NCI-H226 (cell line): Measurements from ENCODE around the gene PEX14.

ENCODE experiments used
- DNase-seq: peaks from one replicate; pipeline ENCODE4 v3.0.0-alpha.2; 2015

The PEX14 gene

GRCh38 chr1:10549904-10550664 is 75.3 kb downstream of the PEX14 start:
- no peak for DNase-seq

- no peak for DNase-seq
These were observed 78.4 kb downstream of the PEX14 start for GRCh38 chr1:10553118-10553517.

GRCh38 chr1:10555635-10556429 is 81.1 kb downstream of the PEX14 start:
- no peak for DNase-seq

GRCh38 chr1:10556430-10557005 is 81.8 kb downstream of the PEX14 start:
- no peak for DNase-seq

- DNase-seq, result no peak
These were observed 83.0 kb downstream of the PEX14 start for GRCh38 chr1:10557714-10558113.

GRCh38 chr1:10559386-10559785 is 84.6 kb downstream of the PEX14 start:
- DNase-seq, result no peak

- peak; percentile 45 for DNase-seq
These were observed 86.7 kb downstream of the PEX14 start for GRCh38 chr1:10561497-10561896.

- peak; percentile 43 for DNase-seq
These were observed 87.2 kb downstream of the PEX14 start for GRCh38 chr1:10561955-10562354.

GRCh38 chr1:10564063-10564462 is 89.3 kb downstream of the PEX14 start:
- no peak for DNase-seq

GRCh38 chr1:10569531-10569930 is 94.8 kb downstream of the PEX14 start:
- DNase-seq, result no peak

- peak; percentile 72 for DNase-seq
These were observed 100.9 kb downstream of the PEX14 start for GRCh38 chr1:10575616-10576015.

- DNase-seq, result no peak
These were observed 103.3 kb downstream of the PEX14 start for GRCh38 chr1:10578070-10578469.

GRCh38 chr1:10583641-10584040 is 108.9 kb downstream of the PEX14 start:
- DNase-seq, result no peak

- DNase-seq, result no peak
These were observed 110.5 kb downstream of the PEX14 start for GRCh38 chr1:10585242-10585641.

- no peak for DNase-seq
These were observed 111.4 kb downstream of the PEX14 start for GRCh38 chr1:10586125-10586524.

GRCh38 chr1:10588640-10589039 is 113.9 kb downstream of the PEX14 start:
- DNase-seq, result no peak

GRCh38 chr1:10589074-10589473 is 114.3 kb downstream of the PEX14 start:
- DNase-seq, result no peak

GRCh38 chr1:10591010-10591409 is 116.3 kb downstream of the PEX14 start:
- no peak for DNase-seq

GRCh38 chr1:10592373-10592772 is 117.6 kb downstream of the PEX14 start:
- DNase-seq, result no peak

GRCh38 chr1:10593750-10594149 is 119.0 kb downstream of the PEX14 start:
- no peak for DNase-seq

- no peak for DNase-seq
These were observed 120.0 kb downstream of the PEX14 start for GRCh38 chr1:10594595-10595223.

GRCh38 chr1:10596780-10597179 is 122.0 kb downstream of the PEX14 start:
- DNase-seq, result no peak
